Loucy (cell line): ENCODE data around the gene SLC26A11.

Source experiments
- H2AFZ ChIP-seq: fragments of 200-600 bp; sonication (generic); 2 replicates; pipeline ENCODE4 v1.6.0; 2016; ENCODE audit warnings: antibody characterized with exemption, mild to moderate bottlenecking, low read length, moderate library complexity
- H3F3A ChIP-seq: fragments of 200-600 bp; 2 replicates; pipeline ENCODE4 v1.6.0; 2016; ENCODE audit warnings: antibody characterized with exemption, low read depth, mild to moderate bottlenecking
- H3K27me3 ChIP-seq: fragments of 200-600 bp; sonication (generic); 2 replicates; pipeline ENCODE4 v1.6.1; 2014; ENCODE audit warnings: low read length, mild to moderate bottlenecking; ENCODE audit not compliant: insufficient read depth, poor library complexity, severe bottlenecking
- H3K36me3 ChIP-seq: fragments of 200-600 bp; sonication (generic); 2 replicates; pipeline ENCODE4 v1.6.1; 2016; ENCODE audit warnings: low read length; ENCODE audit not compliant: insufficient read depth
- H3K4me1 ChIP-seq: fragments of 200-600 bp; sonication (generic); 2 replicates; pipeline ENCODE4 v1.5.1; 2014; ENCODE audit warnings: low read length, mild to moderate bottlenecking; ENCODE audit not compliant: insufficient read depth, poor library complexity, severe bottlenecking
- H3K4me2 ChIP-seq: fragments of 200-600 bp; sonication (generic); 2 replicates; pipeline ENCODE4 v1.6.0; 2014; ENCODE audit warnings: antibody characterized with exemption, low read length, low read depth, mild to moderate bottlenecking; ENCODE audit not compliant: poor library complexity, severe bottlenecking
- H3K4me3 ChIP-seq: fragments of 200-600 bp; sonication (generic); 2 replicates; pipeline ENCODE4 v1.5.1; 2014; ENCODE audit warnings: low read length, mild to moderate bottlenecking, mixed read lengths; ENCODE audit not compliant: poor library complexity, severe bottlenecking
- H3K79me2 ChIP-seq: fragments of 200-600 bp; sonication (generic); 2 replicates; pipeline ENCODE4 v1.6.1; 2014; ENCODE audit warnings: low read length; ENCODE audit not compliant: insufficient read depth
- H3K9ac ChIP-seq: fragments of 200-600 bp; sonication (generic); 2 replicates; pipeline ENCODE4 v1.6.0; 2014; ENCODE audit warnings: mild to moderate bottlenecking, low read depth, low read length, moderate library complexity; ENCODE audit not compliant: poor library complexity, severe bottlenecking
- H3K9me2 ChIP-seq: fragments of 200-600 bp; sonication (generic); replicated peaks from 2 replicates; pipeline ENCODE4 v1.6.1; 2016; ENCODE audit warnings: low read depth, low read length, mixed read lengths
- H3K9me3 ChIP-seq: fragments of 200-600 bp; sonication (generic); 2 replicates; pipeline ENCODE4 v1.6.1; 2014; ENCODE audit warnings: mild to moderate bottlenecking, antibody characterized with exemption, low read length, low read depth; ENCODE audit not compliant: insufficient read depth
- H4K20me1 ChIP-seq: fragments of 200-600 bp; sonication (generic); 2 replicates; pipeline ENCODE4 v1.6.0; 2014; ENCODE audit warnings: antibody characterized with exemption, low read length, mild to moderate bottlenecking; ENCODE audit not compliant: insufficient read depth, poor library complexity, severe bottlenecking
- EZH2phosphoT487 ChIP-seq: fragments of 200-600 bp; IDR thresholded peaks from 2 replicates; pipeline ENCODE4 v1.6.1; 2018; ENCODE audit warnings: antibody characterized with exemption, mild to moderate bottlenecking, moderate library complexity, borderline replicate concordance
- TF ChIP-seq, protein P1 (sequence below): fragments of 200-600 bp; sonication (generic); conservative IDR thresholded peaks from 2 replicates; pipeline ENCODE4 v1.5.1; 2014; ENCODE audit warnings: mild to moderate bottlenecking, antibody characterized with exemption, low read length

The SLC26A11 gene

DNA sequence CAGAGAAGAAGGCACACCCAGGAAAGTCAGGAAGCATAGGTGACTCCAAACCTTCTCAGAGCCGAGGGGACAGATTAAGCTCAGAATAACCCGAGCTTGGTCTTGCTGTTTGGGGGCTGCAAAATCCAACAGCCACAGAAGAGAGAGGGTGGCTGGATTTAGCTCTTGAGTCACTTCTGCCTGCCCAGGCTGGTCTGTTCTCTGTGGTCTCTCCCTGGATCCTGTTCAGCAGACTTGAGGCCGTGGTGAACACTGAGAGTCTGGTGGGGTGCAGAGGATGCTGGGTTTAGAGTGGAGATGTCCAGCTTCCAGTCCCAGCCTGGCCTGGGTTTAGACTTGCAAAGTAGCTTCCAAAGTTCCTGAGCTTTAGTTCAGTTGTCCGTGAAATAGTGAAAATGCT is 8.8 kb downstream of the SLC26A11 start:
- Histone ChIP-seq H3K4me1 (no peaks in the 10 kb centered on the region), H3K36me3 (no peaks in the 10 kb centered on the region), H3K27me3 (no peaks in the 10 kb centered on the region), H3F3A (no peaks in the 10 kb centered on the region), H2AFZ (no peak overlapping the region), H3K4me3 (no peak overlapping the region), H3K9me2 (no peaks in the 10 kb centered on the region), H3K9ac (no peak overlapping the region), H4K20me1 (no peaks in the 10 kb centered on the region), H3K79me2 (no peaks in the 10 kb centered on the region), H3K9me3 (peaks cover 6% of the 10 kb centered on the region; the same call in 1 of the 2 replicates), H3K4me2 (no peak overlapping the region)
- TF ChIP-seq EZH2phosphoT487, result no peak
- TF ChIP-seq, protein P1, sequence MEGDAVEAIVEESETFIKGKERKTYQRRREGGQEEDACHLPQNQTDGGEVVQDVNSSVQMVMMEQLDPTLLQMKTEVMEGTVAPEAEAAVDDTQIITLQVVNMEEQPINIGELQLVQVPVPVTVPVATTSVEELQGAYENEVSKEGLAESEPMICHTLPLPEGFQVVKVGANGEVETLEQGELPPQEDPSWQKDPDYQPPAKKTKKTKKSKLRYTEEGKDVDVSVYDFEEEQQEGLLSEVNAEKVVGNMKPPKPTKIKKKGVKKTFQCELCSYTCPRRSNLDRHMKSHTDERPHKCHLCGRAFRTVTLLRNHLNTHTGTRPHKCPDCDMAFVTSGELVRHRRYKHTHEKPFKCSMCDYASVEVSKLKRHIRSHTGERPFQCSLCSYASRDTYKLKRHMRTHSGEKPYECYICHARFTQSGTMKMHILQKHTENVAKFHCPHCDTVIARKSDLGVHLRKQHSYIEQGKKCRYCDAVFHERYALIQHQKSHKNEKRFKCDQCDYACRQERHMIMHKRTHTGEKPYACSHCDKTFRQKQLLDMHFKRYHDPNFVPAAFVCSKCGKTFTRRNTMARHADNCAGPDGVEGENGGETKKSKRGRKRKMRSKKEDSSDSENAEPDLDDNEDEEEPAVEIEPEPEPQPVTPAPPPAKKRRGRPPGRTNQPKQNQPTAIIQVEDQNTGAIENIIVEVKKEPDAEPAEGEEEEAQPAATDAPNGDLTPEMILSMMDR, result no peak

DNA sequence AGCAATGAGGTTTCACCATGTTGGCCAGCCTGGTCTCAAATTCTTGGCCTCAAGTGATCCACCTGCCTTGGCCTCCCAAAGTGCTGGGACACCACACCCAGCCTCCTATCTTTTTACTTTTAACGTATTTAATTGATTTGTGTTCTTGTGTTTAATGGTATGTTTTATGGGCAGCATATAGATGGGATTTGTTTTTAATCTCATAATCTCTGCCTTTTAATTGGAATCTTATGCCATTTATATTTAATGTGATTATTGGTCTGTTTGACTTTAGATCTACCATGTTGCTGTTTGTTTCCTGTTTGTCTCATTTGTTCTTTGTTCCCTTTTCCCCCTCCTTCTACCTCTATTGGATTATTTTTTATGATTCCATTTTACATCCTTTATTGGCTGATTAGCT is 12.2 kb downstream of the SLC26A11 start:
- Histone ChIP-seq H3K9ac (no peak overlapping the region), H2AFZ (no peak overlapping the region), H4K20me1 (no peaks in the 10 kb centered on the region), H3K4me2 (no peak overlapping the region), H3K79me2 (no peaks in the 10 kb centered on the region), H3K9me2 (no peaks in the 10 kb centered on the region), H3K4me1 (no peaks in the 10 kb centered on the region), H3K4me3 (no peak overlapping the region), H3K27me3 (no peaks in the 10 kb centered on the region), H3K36me3 (no peaks in the 10 kb centered on the region), H3F3A (no peaks in the 10 kb centered on the region), H3K9me3 (peaks cover 6% of the 10 kb centered on the region; the same call in 1 of the 2 replicates)
- TF ChIP-seq EZH2phosphoT487, result no peak
- TF ChIP-seq, protein P1, result no peak

DNA sequence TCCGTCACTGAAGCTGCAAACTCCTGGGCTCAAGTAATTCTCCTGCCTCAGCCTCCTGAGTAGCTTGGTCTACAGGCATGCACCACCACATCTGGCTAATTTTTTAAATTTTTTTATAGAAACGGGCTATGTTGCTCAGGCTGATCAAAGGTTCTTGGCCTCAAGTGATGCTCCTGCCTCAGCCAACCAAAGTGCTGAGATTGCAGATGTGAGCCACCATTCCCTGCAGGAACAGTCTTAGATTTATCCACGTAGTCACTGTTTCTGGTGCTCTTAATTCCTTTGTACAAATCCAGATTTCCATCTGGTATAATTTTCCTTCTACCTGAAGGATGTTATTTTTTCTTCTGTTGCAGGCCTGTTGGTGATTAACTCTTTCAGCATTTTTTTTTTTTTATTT is 13.0 kb downstream of the SLC26A11 start:
- H3K9me2 ChIP-seq, result no peaks in the 10 kb centered on the region
- H3K9me3 ChIP-seq, result peaks cover 6% of the 10 kb centered on the region; the same call in 1 of the 2 replicates
- TF ChIP-seq, protein P1, result no peak
- TF ChIP-seq EZH2phosphoT487, result no peak
- no peaks in the 10 kb centered on the region for H3F3A ChIP-seq
- no peak overlapping the region for H3K4me3 ChIP-seq
- H3K79me2 ChIP-seq, result no peaks in the 10 kb centered on the region
- H3K9ac ChIP-seq, result no peak overlapping the region
- no peaks in the 10 kb centered on the region for H3K27me3 ChIP-seq
- no peaks in the 10 kb centered on the region for H4K20me1 ChIP-seq
- H3K4me2 ChIP-seq, result no peak overlapping the region
- no peak overlapping the region for H2AFZ ChIP-seq
- no peaks in the 10 kb centered on the region for H3K36me3 ChIP-seq
- H3K4me1 ChIP-seq, result no peaks in the 10 kb centered on the region
